Ammon's horn (tissue), 1 donor: ENCODE measurements around the gene TBC1D4.
A peak's percentile ranks its signal among the peaks of the same experiment; 100 is the strongest.

Source experiments
- DNase-seq: peaks from one replicate; pipeline ENCODE4 v3.0.0-alpha.2; 2016; ENCODE audit warnings: low spot score

Gene TBC1D4

GRCh38 chr13:75482070-75482819 lies at the start of gene TBC1D4:
Gene TBC1D4 (minus strand): TSS chr13:75482169. CDS start chr13:75481767, 402 bp downstream.
- DNase-seq = peak; percentile 88

GRCh38 chr13:75530549-75530961 lies 48.6 kb upstream of the TBC1D4 start:
- no peak for DNase-seq

GRCh38 chr13:75521956-75522355 lies 40.0 kb upstream of the TBC1D4 start:
- no peak for DNase-seq

- DNase-seq = no peak
Observed at GRCh38 chr13:75518439-75519088, 36.6 kb upstream of the TBC1D4 start.

- no peak for DNase-seq
Observed at GRCh38 chr13:75514080-75514995, 32.4 kb upstream of the TBC1D4 start.

- peak; percentile 8 for DNase-seq
Observed at GRCh38 chr13:75513271-75513670, 31.3 kb upstream of the TBC1D4 start.

- peak; percentile 13 for DNase-seq
Observed at GRCh38 chr13:75512253-75512652, 30.3 kb upstream of the TBC1D4 start.

GRCh38 chr13:75511051-75511625 lies 29.2 kb upstream of the TBC1D4 start:
- DNase-seq = no peak

GRCh38 chr13:75508002-75508548 lies 26.1 kb upstream of the TBC1D4 start:
- no peak for DNase-seq

GRCh38 chr13:75507027-75508001 lies 25.3 kb upstream of the TBC1D4 start:
- peak; percentile 32 for DNase-seq

GRCh38 chr13:75506018-75506417 lies 24.0 kb upstream of the TBC1D4 start:
- DNase-seq = no peak

- peak; percentile 22 for DNase-seq
Observed at GRCh38 chr13:75505327-75505726, 23.4 kb upstream of the TBC1D4 start.

- no peak for DNase-seq
Observed at GRCh38 chr13:75495938-75496337, 14.0 kb upstream of the TBC1D4 start.

GRCh38 chr13:75494491-75494890 lies 12.5 kb upstream of the TBC1D4 start:
- DNase-seq = no peak

- no peak for DNase-seq
Observed at GRCh38 chr13:75493156-75493555, 11.2 kb upstream of the TBC1D4 start.

- DNase-seq = no peak
Observed at GRCh38 chr13:75492389-75492788, 10.4 kb upstream of the TBC1D4 start.

GRCh38 chr13:75491376-75491775 lies 9.4 kb upstream of the TBC1D4 start:
- DNase-seq = no peak

GRCh38 chr13:75489502-75490263 lies 7.7 kb upstream of the TBC1D4 start:
- no peak for DNase-seq

GRCh38 chr13:75486146-75487062 lies 4.4 kb upstream of the TBC1D4 start:
- DNase-seq = no peak
